H9 (cell line): Measurements from ENCODE around the gene AHI1. TPM values are rescaled to one million over a fixed set of nuclear protein-coding genes. Genes with fewer than 3 reads are reported as not detected.

ENCODE experiments used
- DNase-seq: peaks from one replicate; pipeline ENCODE4 v3.0.0-alpha.2; 2017
- H2AFZ ChIP-seq: one replicate; pipeline ENCODE4 v1.6.1; 2013; ENCODE audit warnings: mild to moderate bottlenecking, low read length, control low read depth, moderate library complexity
- H2AK5ac ChIP-seq: 2 replicates; pipeline ENCODE4 v1.6.1; 2013; ENCODE audit warnings: low read length, control low read depth, mixed read lengths; ENCODE audit not compliant: insufficient read length
- H2BK120ac ChIP-seq: one replicate; pipeline ENCODE4 v1.6.1; 2013; ENCODE audit warnings: low read depth, mild to moderate bottlenecking, low read length, control low read depth, inconsistent platforms; ENCODE audit not compliant: poor library complexity, severe bottlenecking
- H2BK12ac ChIP-seq: 2 replicates; pipeline ENCODE4 v1.6.1; 2013; ENCODE audit warnings: low read length, control low read depth, mixed read lengths, low read depth; ENCODE audit not compliant: insufficient read length
- H2BK15ac ChIP-seq: 2 replicates; pipeline ENCODE4 v1.6.1; 2013; ENCODE audit warnings: low read depth, low read length, control low read depth
- H2BK20ac ChIP-seq: one replicate; pipeline ENCODE4 v1.6.1; 2013; ENCODE audit warnings: low read depth, mild to moderate bottlenecking, low read length, control low read depth, inconsistent platforms; ENCODE audit not compliant: poor library complexity, severe bottlenecking
- H2BK5ac ChIP-seq: 2 replicates; pipeline ENCODE4 v1.6.1; 2013; ENCODE audit warnings: low read length, control low read depth, mixed read lengths; ENCODE audit not compliant: insufficient read length
- H3K14ac ChIP-seq: 2 replicates; pipeline ENCODE4 v1.6.1; 2013; ENCODE audit warnings: low read length, control low read depth; ENCODE audit not compliant: insufficient read depth
- H3K18ac ChIP-seq: 2 replicates; pipeline ENCODE4 v1.6.1; 2013; ENCODE audit warnings: low read depth, mild to moderate bottlenecking, mixed read lengths, low read length, control low read depth; ENCODE audit not compliant: insufficient read length
- H3K23ac ChIP-seq: 2 replicates; pipeline ENCODE4 v1.6.1; 2013; ENCODE audit warnings: low read length, control low read depth, mixed read lengths, low read depth; ENCODE audit not compliant: insufficient read length
- H3K23me2 ChIP-seq: 2 replicates; pipeline ENCODE4 v1.6.1; 2013; ENCODE audit warnings: low read depth, mild to moderate bottlenecking, mixed read lengths, low read length, control low read depth; ENCODE audit not compliant: insufficient read length, poor library complexity, severe bottlenecking
- H3K27ac ChIP-seq: 2 replicates; pipeline ENCODE4 v1.5.1; 2013; ENCODE audit warnings: low read length, control low read depth, mixed read lengths, low read depth; ENCODE audit not compliant: insufficient read length
- H3K27me3 ChIP-seq: 2 replicates; pipeline ENCODE4 v1.6.1; 2013; ENCODE audit warnings: low read length, control low read depth, inconsistent platforms; ENCODE audit not compliant: insufficient read depth
- H3K4ac ChIP-seq: 2 replicates; pipeline ENCODE4 v1.6.1; 2013; ENCODE audit warnings: low read depth, mild to moderate bottlenecking, control low read depth, inconsistent platforms, low read length, moderate library complexity
- H3K4me1 ChIP-seq: 2 replicates; pipeline ENCODE4 v1.6.1; 2013; ENCODE audit warnings: low read length, control low read depth, inconsistent platforms; ENCODE audit not compliant: insufficient read depth
- H3K4me2 ChIP-seq: 2 replicates; pipeline ENCODE4 v1.6.1; 2013; ENCODE audit warnings: low read length, control low read depth, mixed read lengths; ENCODE audit not compliant: insufficient read length, insufficient read depth
- H3K56ac ChIP-seq: 2 replicates; pipeline ENCODE4 v1.6.1; 2013; ENCODE audit warnings: low read depth, mild to moderate bottlenecking, mixed read lengths, low read length, control low read depth; ENCODE audit not compliant: insufficient read length
- H3K79me1 ChIP-seq: 2 replicates; pipeline ENCODE4 v1.6.1; 2013; ENCODE audit warnings: low read depth, mild to moderate bottlenecking, moderate library complexity, low read length, control low read depth, inconsistent platforms; ENCODE audit not compliant: insufficient read depth, poor library complexity, severe bottlenecking
- H3K79me2 ChIP-seq: 2 replicates; pipeline ENCODE4 v1.6.1; 2013; ENCODE audit warnings: low read length, control low read depth, inconsistent platforms; ENCODE audit not compliant: insufficient read depth
- H3K9ac ChIP-seq: 2 replicates; pipeline ENCODE4 v1.6.1; 2013; ENCODE audit warnings: low read length, control low read depth, mixed read lengths; ENCODE audit not compliant: insufficient read length; ENCODE audit errors: extremely low read depth
- H3K9me3 ChIP-seq: one replicate; pipeline ENCODE4 v1.6.1; 2013; ENCODE audit warnings: low read depth, low read length, inconsistent platforms; ENCODE audit not compliant: control insufficient read depth
- H3T11ph ChIP-seq: one replicate; pipeline ENCODE4 v1.6.1; 2013; ENCODE audit warnings: mild to moderate bottlenecking, low read length, control low read depth, inconsistent platforms
- H4K20me1 ChIP-seq: one replicate; pipeline ENCODE4 v1.6.1; 2013; ENCODE audit not compliant: control insufficient read depth, insufficient read length, insufficient read depth
- H4K5ac ChIP-seq: 2 replicates; pipeline ENCODE4 v1.6.1; 2013; ENCODE audit warnings: low read depth, mild to moderate bottlenecking, mixed read lengths, low read length, control low read depth; ENCODE audit not compliant: insufficient read length
- H4K8ac ChIP-seq: replicated peaks from 2 replicates; pipeline ENCODE4 v1.6.1; 2013; ENCODE audit warnings: low read length, control low read depth, mixed read lengths, low read depth; ENCODE audit not compliant: insufficient read length
- H4K91ac ChIP-seq: 2 replicates; pipeline ENCODE4 v1.6.1; 2013; ENCODE audit warnings: low read depth, mild to moderate bottlenecking, moderate library complexity, mixed read lengths, low read length, control low read depth; ENCODE audit not compliant: insufficient read length
- H3K27ac Mint-ChIP-seq, 3 experiments: 2 replicates in 2 of 3; 3 replicates in 1 of 3; pipeline ENCODE4 v1.8.0; 2020 to 2021; ENCODE audit warnings: mixed read lengths in 3 of 3, mild to moderate bottlenecking in 1 of 3, moderate library complexity in 1 of 3
- H3K27me3 Mint-ChIP-seq: 2 replicates; pipeline ENCODE4 v1.8.0; 2021; ENCODE audit warnings: low read depth, mild to moderate bottlenecking, moderate library complexity, mixed read lengths
- H3K36me3 Mint-ChIP-seq, 3 experiments: 2 replicates in 2 of 3; 3 replicates in 1 of 3; pipeline ENCODE4 v1.8.0; 2020 to 2021; ENCODE audit warnings: low read depth in 3 of 3, mixed read lengths in 3 of 3; ENCODE audit not compliant: insufficient read depth in 1 of 3
- H3K4me1 Mint-ChIP-seq, 2 experiments: 2 replicates each; pipeline ENCODE4 v1.8.0; 2020; ENCODE audit warnings: mixed read lengths in 2 of 2
- H3K4me3 Mint-ChIP-seq, 2 experiments: 2 replicates in 1 of 2; 3 replicates in 1 of 2; pipeline ENCODE4 v1.8.0; 2020 to 2021; ENCODE audit warnings: mild to moderate bottlenecking in 2 of 2, mixed read lengths in 2 of 2, moderate library complexity in 1 of 2
- H3K9me3 Mint-ChIP-seq, 2 experiments: 2 replicates in 1 of 2; 3 replicates in 1 of 2; pipeline ENCODE4 v1.8.0; 2020; ENCODE audit warnings: mild to moderate bottlenecking in 2 of 2, mixed read lengths in 2 of 2, moderate library complexity in 1 of 2
- CTCF ChIP-seq: fragments of 200-600 bp; sonication (generic); conservative IDR thresholded peaks from 3 replicates; pipeline ENCODE4 v1.8.0; 2021; ENCODE audit warnings: antibody characterized with exemption, mild to moderate bottlenecking
- WGBS: extraction: QIAGEN DNeasy Blood & Tissue Kit; methylation state at CpG from one replicate; pipeline ENCODE4 v1.1.7; 2013; ENCODE audit warnings: missing lambda C conversion rate, low lambda C conversion rate, mixed read lengths; ENCODE audit not compliant: insufficient read length; ENCODE audit errors: extremely low coverage; 5-methylcytosine and 5-hydroxymethylcytosine counted together
- total RNA-seq: library from RNA; stranded (reverse); gene quantifications from 2 replicates; pipeline ENCODE4 v1.2.1, GENCODE V29; 2021

The AHI1 gene
- total RNA-seq, 1 experiment from 2014 or later, result 9.9 TPM

DNA sequence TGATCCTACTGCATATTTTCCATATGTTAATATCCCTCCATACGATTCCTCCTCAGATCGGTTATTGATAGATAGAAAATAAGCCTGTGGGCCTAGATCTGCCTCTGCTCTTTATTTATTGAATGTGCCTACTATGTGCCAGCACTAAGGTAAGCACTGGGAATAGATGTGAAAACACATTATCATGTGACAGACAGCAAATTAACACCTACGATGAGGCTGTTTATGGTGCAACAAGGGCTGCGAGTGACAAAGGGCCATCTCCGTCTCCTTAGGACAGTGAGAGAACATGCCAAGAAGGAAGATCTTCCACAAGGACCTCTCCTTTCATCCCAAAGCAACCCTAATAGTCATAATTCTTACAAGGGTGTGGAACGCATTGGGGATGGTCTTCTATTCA is 225.9 kb downstream of the AHI1 start:
- H3K18ac ChIP-seq, result no peak overlapping the region
- no peak overlapping the region for H4K5ac ChIP-seq
- no peak overlapping the region for H3K4ac ChIP-seq
- no peaks in the 10 kb centered on the region for H4K20me1 ChIP-seq
- H3T11ph ChIP-seq, result no peak overlapping the region
- H2BK15ac ChIP-seq, result no peak overlapping the region
- no peak overlapping the region for H3K9ac ChIP-seq
- H3K36me3 Mint-ChIP-seq, result no peaks in the 10 kb centered on the region; a peak in 1 of 7 replicates
- H3K14ac ChIP-seq, result no peak overlapping the region
- H2AK5ac ChIP-seq, result no peak overlapping the region
- H4K8ac ChIP-seq, result no peak overlapping the region
- no peak overlapping the region for H2BK5ac ChIP-seq
- H3K9me3 ChIP-seq, result no peaks in the 10 kb centered on the region
- H3K4me2 ChIP-seq, result peak overlapping the region; percentile 46
- H3K56ac ChIP-seq, result no peak overlapping the region
- H3K79me2 ChIP-seq, result no peaks in the 10 kb centered on the region
- H4K91ac ChIP-seq, result no peak overlapping the region
- no peak overlapping the region for H2BK12ac ChIP-seq
- H3K9me3 Mint-ChIP-seq, result no peaks in the 10 kb centered on the region
- H3K27ac ChIP-seq, result peak overlapping the region; percentile 60
- no peak overlapping the region for H2BK20ac ChIP-seq
- H3K4me3 Mint-ChIP-seq, result no peak overlapping the region
- peaks cover 13% of the 10 kb centered on the region for H3K4me1 ChIP-seq
- TF ChIP-seq CTCF, result no peak
- no CpG with 5 or more reads among the region's 6 CpGs for WGBS
- H3K79me1 ChIP-seq, result no peaks in the 10 kb centered on the region
- no peak overlapping the region for H2AFZ ChIP-seq
- H3K23me2 ChIP-seq, result peaks cover 3% of the 10 kb centered on the region
- H3K23ac ChIP-seq, result no peak overlapping the region
- H3K27ac Mint-ChIP-seq, result peak overlapping the region; percentile 59 to 99 (median 99); a peak in 6 of 7 replicates
- peaks cover 66 to 67% of the 10 kb centered on the region in 2 experiments for H3K4me1 Mint-ChIP-seq
- H3K27me3 ChIP-seq, result no peaks in the 10 kb centered on the region
- peaks cover 12% of the 10 kb centered on the region for H3K27me3 Mint-ChIP-seq
- H2BK120ac ChIP-seq, result no peak overlapping the region
- DNase-seq, result no peak
